Coronary artery (tissue), 2 donors: ENCODE data around the gene TARS3.

ENCODE experiments used
- DNase-seq: peaks from one replicate; pipeline ENCODE4 v3.0.0-alpha.2; 2017; ENCODE audit warnings: low spot score
- H3K27ac ChIP-seq, 2 donors: fragments of 200-600 bp; sonication (generic); one replicate each; pipeline ENCODE4 v1.5.1; 2016 to 2019
- H3K4me3 ChIP-seq: fragments of 200-600 bp; sonication (generic); 2 replicates; pipeline ENCODE4 v1.5.1; 2016; ENCODE audit warnings: mild to moderate bottlenecking, moderate library complexity
- CTCF ChIP-seq: fragments of 200-600 bp; sonication (generic); IDR thresholded peaks from one replicate; pipeline ENCODE4 v1.5.1; 2019; ENCODE audit warnings: antibody characterized with exemption

Gene TARS3

DNA sequence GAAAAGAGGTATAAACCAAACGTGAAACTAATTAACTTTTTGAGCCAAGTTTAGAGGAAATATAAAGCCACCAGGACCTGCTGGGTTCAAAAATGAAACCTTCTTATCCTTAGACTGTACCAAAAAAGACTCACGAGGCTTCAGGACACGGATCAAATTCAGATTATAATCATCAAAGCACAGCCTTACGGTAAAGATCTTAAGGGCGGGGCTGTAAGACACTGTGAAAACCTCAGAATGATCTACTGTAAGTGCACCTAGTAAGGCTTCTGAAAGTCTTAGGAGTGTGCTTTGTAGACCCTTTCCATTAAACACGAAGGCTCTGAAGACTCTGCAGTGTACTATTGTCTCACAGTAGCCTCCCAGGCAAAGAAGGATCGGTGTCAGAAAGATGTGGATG, 26.8 kb downstream of the TARS3 start:
- no peak overlapping the region for H3K4me3 ChIP-seq
- DNase-seq, result no peak
- no peak overlapping the region for H3K27ac ChIP-seq
- TF ChIP-seq CTCF, result no peak

GRCh38 chr15:101696829-101697228, 27.4 kb downstream of the TARS3 start:
- Histone ChIP-seq H3K4me3 (no peak overlapping the region), H3K27ac (no peak overlapping the region)
- TF ChIP-seq CTCF, result no peak
- no peak for DNase-seq

- TF ChIP-seq CTCF, result no peak
- no peak for DNase-seq
- Histone ChIP-seq H3K27ac (no peak overlapping the region), H3K4me3 (no peak overlapping the region)
These were observed 30.0 kb downstream of the TARS3 start for GRCh38 chr15:101694261-101694660.

- H3K27ac ChIP-seq, result no peak overlapping the region
- no peak overlapping the region for H3K4me3 ChIP-seq
- TF ChIP-seq CTCF, result no peak
- no peak for DNase-seq
These were observed 31.3 kb downstream of the TARS3 start for GRCh38 chr15:101692801-101693598.

- TF ChIP-seq CTCF, result no peak
- Histone ChIP-seq H3K27ac (no peak overlapping the region), H3K4me3 (no peak overlapping the region)
- no peak for DNase-seq
These were observed 34.4 kb downstream of the TARS3 start for GRCh38 chr15:101689901-101690300.

DNA sequence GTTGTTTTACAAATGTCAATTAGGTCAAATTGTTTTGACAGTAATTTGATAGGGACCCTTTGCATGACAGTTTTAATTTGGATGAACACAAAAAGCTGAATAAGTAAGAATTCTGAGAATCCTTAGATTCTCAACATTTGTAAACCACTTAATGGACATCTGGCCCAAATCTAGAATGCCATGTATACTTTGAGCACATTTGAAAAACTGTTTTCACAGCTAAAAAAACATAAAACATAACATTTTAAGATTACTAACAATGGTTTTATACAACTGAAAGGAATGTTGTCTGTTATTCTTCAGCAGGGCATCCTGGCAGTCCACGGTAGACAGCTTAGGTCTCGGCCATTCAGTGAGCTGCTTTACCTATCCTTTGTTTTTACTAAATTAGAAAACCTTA, 37.6 kb downstream of the TARS3 start:
- no peak for DNase-seq
- no peak overlapping the region for H3K27ac ChIP-seq
- no peak for TF ChIP-seq CTCF
- no peak overlapping the region for H3K4me3 ChIP-seq

GRCh38 chr15:101684877-101685276, 39.4 kb downstream of the TARS3 start:
- TF ChIP-seq CTCF, result no peak
- H3K4me3 ChIP-seq, result no peak overlapping the region
- DNase-seq, result no peak
- no peak overlapping the region for H3K27ac ChIP-seq
